ENCODE results near the gene ZNF442. TPM values are rescaled to one million over a fixed set of nuclear protein-coding genes. Genes with fewer than 3 reads are reported as not detected.

Gene ZNF442
- polyA plus RNA-seq, 2 of the 4 experiments (the other 2 are of a cell fraction): not detected

DNA sequence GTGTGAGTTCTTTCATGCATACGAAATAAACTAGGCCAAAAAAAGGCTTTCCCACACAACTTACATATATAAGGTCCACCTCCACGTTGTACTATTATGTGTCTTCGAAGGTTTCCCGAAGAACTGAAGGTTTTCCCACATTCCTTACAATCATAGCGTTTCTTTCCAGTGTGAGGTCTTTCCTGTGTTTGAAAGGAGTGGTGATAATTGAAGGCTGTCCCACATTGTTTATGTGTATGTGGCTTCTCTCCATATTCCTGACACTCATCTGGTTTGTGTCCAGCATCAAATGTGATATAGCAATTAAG lies 14.6 kb downstream of the ZNF442 start:
- ChIA-PET POLR2A (no interaction called here), CTCF (no interaction called here)
- Histone ChIP-seq H3K9me3 (peaks cover 11% of the 10 kb centered on the region; the same call in 2 of the 3 replicates), H3K27ac (no peak overlapping the region), H3K4me3 (no peak overlapping the region), H3K4me1 (no peaks in the 10 kb centered on the region), H3K4me2 (no peak overlapping the region)
- no peak for FAIRE-seq
- TF ChIP-seq POLR2A (IDR thresholded peaks at IDR 0.05; ENCODE audit: low read length) (no peak), ZFP36 (IDR thresholded peaks at IDR 0.05; ENCODE audit: borderline replicate concordance, partially characterized antibody) (no peak), RCOR1 (IDR thresholded peaks at IDR 0.05; ENCODE audit: low read depth, low read length) (no peak), CBX2 (IDR thresholded peaks at IDR 0.05; ENCODE audit: borderline replicate concordance, low read depth) (no peak), TFCP2L1 (CRISPR knock-in tag; IDR thresholded peaks at IDR 0.05) (no peak), ESRRA (IDR thresholded peaks at IDR 0.05; ENCODE audit: borderline replicate concordance, low read length) (no peak), JUN (IDR thresholded peaks at IDR 0.05) (no peak), RARB (CRISPR knock-in tag; IDR thresholded peaks at IDR 0.05) (no peak), HOXA7 (CRISPR knock-in tag; IDR thresholded peaks at IDR 0.05) (no peak), NFE2L2 (conservative IDR thresholded peaks at IDR 0.05; ENCODE audit: low read length) (no peak), MAZ (IDR thresholded peaks at IDR 0.05; ENCODE audit: borderline replicate concordance, low read depth, low read length) (no peak), FOXS1 (CRISPR knock-in tag; IDR thresholded peaks at IDR 0.05) (no peak)
- TF ChIP-seq, protein P1, sequence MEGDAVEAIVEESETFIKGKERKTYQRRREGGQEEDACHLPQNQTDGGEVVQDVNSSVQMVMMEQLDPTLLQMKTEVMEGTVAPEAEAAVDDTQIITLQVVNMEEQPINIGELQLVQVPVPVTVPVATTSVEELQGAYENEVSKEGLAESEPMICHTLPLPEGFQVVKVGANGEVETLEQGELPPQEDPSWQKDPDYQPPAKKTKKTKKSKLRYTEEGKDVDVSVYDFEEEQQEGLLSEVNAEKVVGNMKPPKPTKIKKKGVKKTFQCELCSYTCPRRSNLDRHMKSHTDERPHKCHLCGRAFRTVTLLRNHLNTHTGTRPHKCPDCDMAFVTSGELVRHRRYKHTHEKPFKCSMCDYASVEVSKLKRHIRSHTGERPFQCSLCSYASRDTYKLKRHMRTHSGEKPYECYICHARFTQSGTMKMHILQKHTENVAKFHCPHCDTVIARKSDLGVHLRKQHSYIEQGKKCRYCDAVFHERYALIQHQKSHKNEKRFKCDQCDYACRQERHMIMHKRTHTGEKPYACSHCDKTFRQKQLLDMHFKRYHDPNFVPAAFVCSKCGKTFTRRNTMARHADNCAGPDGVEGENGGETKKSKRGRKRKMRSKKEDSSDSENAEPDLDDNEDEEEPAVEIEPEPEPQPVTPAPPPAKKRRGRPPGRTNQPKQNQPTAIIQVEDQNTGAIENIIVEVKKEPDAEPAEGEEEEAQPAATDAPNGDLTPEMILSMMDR (IDR thresholded peaks at IDR 0.05): no peak
- TF ChIP-seq, protein P2, sequence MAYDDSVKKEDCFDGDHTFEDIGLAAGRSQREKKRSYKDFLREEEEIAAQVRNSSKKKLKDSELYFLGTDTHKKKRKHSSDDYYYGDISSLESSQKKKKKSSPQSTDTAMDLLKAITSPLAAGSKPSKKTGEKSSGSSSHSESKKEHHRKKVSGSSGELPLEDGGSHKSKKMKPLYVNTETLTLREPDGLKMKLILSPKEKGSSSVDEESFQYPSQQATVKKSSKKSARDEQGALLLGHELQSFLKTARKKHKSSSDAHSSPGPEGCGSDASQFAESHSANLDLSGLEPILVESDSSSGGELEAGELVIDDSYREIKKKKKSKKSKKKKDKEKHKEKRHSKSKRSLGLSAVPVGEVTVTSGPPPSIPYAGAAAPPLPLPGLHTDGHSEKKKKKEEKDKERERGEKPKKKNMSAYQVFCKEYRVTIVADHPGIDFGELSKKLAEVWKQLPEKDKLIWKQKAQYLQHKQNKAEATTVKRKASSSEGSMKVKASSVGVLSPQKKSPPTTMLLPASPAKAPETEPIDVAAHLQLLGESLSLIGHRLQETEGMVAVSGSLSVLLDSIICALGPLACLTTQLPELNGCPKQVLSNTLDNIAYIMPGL (CRISPR knock-in tag; IDR thresholded peaks at IDR 0.05; ENCODE audit: borderline replicate concordance): no peak
- TF ChIP-seq, protein P3, sequence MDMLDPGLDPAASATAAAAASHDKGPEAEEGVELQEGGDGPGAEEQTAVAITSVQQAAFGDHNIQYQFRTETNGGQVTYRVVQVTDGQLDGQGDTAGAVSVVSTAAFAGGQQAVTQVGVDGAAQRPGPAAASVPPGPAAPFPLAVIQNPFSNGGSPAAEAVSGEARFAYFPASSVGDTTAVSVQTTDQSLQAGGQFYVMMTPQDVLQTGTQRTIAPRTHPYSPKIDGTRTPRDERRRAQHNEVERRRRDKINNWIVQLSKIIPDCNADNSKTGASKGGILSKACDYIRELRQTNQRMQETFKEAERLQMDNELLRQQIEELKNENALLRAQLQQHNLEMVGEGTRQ (IDR thresholded peaks at IDR 0.05): no peak
- TF ChIP-seq, protein P4, sequence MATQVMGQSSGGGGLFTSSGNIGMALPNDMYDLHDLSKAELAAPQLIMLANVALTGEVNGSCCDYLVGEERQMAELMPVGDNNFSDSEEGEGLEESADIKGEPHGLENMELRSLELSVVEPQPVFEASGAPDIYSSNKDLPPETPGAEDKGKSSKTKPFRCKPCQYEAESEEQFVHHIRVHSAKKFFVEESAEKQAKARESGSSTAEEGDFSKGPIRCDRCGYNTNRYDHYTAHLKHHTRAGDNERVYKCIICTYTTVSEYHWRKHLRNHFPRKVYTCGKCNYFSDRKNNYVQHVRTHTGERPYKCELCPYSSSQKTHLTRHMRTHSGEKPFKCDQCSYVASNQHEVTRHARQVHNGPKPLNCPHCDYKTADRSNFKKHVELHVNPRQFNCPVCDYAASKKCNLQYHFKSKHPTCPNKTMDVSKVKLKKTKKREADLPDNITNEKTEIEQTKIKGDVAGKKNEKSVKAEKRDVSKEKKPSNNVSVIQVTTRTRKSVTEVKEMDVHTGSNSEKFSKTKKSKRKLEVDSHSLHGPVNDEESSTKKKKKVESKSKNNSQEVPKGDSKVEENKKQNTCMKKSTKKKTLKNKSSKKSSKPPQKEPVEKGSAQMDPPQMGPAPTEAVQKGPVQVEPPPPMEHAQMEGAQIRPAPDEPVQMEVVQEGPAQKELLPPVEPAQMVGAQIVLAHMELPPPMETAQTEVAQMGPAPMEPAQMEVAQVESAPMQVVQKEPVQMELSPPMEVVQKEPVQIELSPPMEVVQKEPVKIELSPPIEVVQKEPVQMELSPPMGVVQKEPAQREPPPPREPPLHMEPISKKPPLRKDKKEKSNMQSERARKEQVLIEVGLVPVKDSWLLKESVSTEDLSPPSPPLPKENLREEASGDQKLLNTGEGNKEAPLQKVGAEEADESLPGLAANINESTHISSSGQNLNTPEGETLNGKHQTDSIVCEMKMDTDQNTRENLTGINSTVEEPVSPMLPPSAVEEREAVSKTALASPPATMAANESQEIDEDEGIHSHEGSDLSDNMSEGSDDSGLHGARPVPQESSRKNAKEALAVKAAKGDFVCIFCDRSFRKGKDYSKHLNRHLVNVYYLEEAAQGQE (IDR thresholded peaks at IDR 0.05): no peak
- TF ChIP-seq, protein P5, sequence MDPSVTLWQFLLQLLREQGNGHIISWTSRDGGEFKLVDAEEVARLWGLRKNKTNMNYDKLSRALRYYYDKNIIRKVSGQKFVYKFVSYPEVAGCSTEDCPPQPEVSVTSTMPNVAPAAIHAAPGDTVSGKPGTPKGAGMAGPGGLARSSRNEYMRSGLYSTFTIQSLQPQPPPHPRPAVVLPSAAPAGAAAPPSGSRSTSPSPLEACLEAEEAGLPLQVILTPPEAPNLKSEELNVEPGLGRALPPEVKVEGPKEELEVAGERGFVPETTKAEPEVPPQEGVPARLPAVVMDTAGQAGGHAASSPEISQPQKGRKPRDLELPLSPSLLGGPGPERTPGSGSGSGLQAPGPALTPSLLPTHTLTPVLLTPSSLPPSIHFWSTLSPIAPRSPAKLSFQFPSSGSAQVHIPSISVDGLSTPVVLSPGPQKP (IDR thresholded peaks at IDR 0.05; ENCODE audit: low read depth, low read length): no peak
- TF ChIP-seq, protein P6, sequence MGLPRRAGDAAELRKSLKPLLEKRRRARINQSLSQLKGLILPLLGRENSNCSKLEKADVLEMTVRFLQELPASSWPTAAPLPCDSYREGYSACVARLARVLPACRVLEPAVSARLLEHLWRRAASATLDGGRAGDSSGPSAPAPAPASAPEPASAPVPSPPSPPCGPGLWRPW (IDR thresholded peaks at IDR 0.05): no peak
- WGBS (ENCODE audit: missing lambda C conversion rate): 12% methylated on average over 5 of the region's 5 CpGs
- no peak for ATAC-seq
- DNase-seq (ENCODE audit: low read depth in 1 of 2, low spot score in 1 of 2): no peak

Data from A549 (cell line).